Neural cell (in vitro differentiated cells): ENCODE measurements around the gene GDI2. TPM values are rescaled to one million over a fixed set of nuclear protein-coding genes. Genes with fewer than 3 reads are reported as not detected.

Experiments
- H2AFZ ChIP-seq: fragments of 200-600, 300-800 bp; sonication (generic), shearing (Covaris generic); 2 replicates; pipeline ENCODE4 v1.6.0; 2014; ENCODE audit warnings: low read depth, mild to moderate bottlenecking, antibody characterized with exemption, low read length, moderate library complexity
- H3F3A ChIP-seq: fragments of 200-600 bp; shearing (Covaris generic); 2 replicates; pipeline ENCODE4 v1.6.1; 2016; ENCODE audit warnings: mild to moderate bottlenecking, moderate library complexity, mixed read lengths, antibody characterized with exemption, low read length; ENCODE audit not compliant: insufficient read depth, poor library complexity, severe bottlenecking
- H3K27ac ChIP-seq: fragments of 200-600, 300-800 bp; sonication (generic), shearing (Covaris generic); 2 replicates; pipeline ENCODE4 v1.5.1; 2014; ENCODE audit warnings: mild to moderate bottlenecking, low read length, moderate library complexity
- H3K27me3 ChIP-seq: fragments of 300-800, 200-600 bp; sonication (generic), shearing (Covaris generic); 2 replicates; pipeline ENCODE4 v1.6.0; 2014; ENCODE audit warnings: mild to moderate bottlenecking, low read depth, low read length, moderate library complexity; ENCODE audit not compliant: insufficient read depth
- H3K36me3 ChIP-seq: fragments of 300-800, 200-600 bp; sonication (generic), shearing (Covaris generic); 2 replicates; pipeline ENCODE4 v1.5.1; 2014; ENCODE audit warnings: mild to moderate bottlenecking, antibody characterized with exemption, low read length, moderate library complexity; ENCODE audit not compliant: insufficient read depth
- H3K4me2 ChIP-seq: fragments of 300-800, 200-600 bp; sonication (generic), shearing (Covaris generic); 2 replicates; pipeline ENCODE4 v1.6.0; 2014; ENCODE audit warnings: mild to moderate bottlenecking, low read length
- H3K4me3 ChIP-seq: fragments of 300-800, 200-600 bp; sonication (generic), shearing (Covaris generic); 2 replicates; pipeline ENCODE4 v1.5.1; 2014; ENCODE audit warnings: mild to moderate bottlenecking, low read length, moderate library complexity
- H3K79me2 ChIP-seq: fragments of 200-600 bp; shearing (Covaris generic); replicated peaks from 2 replicates; pipeline ENCODE4 v1.6.0; 2014; ENCODE audit warnings: mild to moderate bottlenecking, low read length, moderate library complexity; ENCODE audit not compliant: insufficient read depth
- H3K9ac ChIP-seq: fragments of 300-800, 200-600 bp; sonication (generic), shearing (Covaris generic); 2 replicates; pipeline ENCODE4 v1.6.1; 2016; ENCODE audit warnings: mild to moderate bottlenecking, low read length, mixed read lengths
- H3K9me2 ChIP-seq: fragments of 200-600 bp; shearing (Covaris generic); 2 replicates; pipeline ENCODE4 v1.6.1; 2016; ENCODE audit warnings: mild to moderate bottlenecking, low read length, mixed read lengths; ENCODE audit not compliant: insufficient read depth
- H3K9me3 ChIP-seq: fragments of 200-600, 300-800 bp; sonication (generic), shearing (Covaris generic); 2 replicates; pipeline ENCODE4 v1.6.1; 2016; ENCODE audit warnings: mild to moderate bottlenecking, mixed run types, low read length, moderate library complexity, mixed read lengths
- H4K20me1 ChIP-seq: fragments of 200-600 bp; shearing (Covaris generic); 2 replicates; pipeline ENCODE4 v1.6.1; 2016; ENCODE audit warnings: mild to moderate bottlenecking, mixed run types; ENCODE audit not compliant: insufficient read depth
- CTCF ChIP-seq: fragments of 450-650 bp; IDR thresholded peaks from 2 replicates; pipeline ENCODE4 v1.5.1; 2014; ENCODE audit warnings: antibody characterized with exemption, mild to moderate bottlenecking, moderate library complexity; ENCODE audit not compliant: poor library complexity, severe bottlenecking
- EP300 ChIP-seq: fragments of 450-650 bp; conservative IDR thresholded peaks from 2 replicates; pipeline ENCODE4 v1.6.1; 2014; ENCODE audit warnings: antibody characterized with exemption, mild to moderate bottlenecking, moderate library complexity; ENCODE audit not compliant: poor library complexity, severe bottlenecking
- EZH2 ChIP-seq: fragments of 200-600, 300-800 bp; shearing (Covaris generic), sonication (generic); IDR thresholded peaks from 2 replicates; pipeline ENCODE4 v1.6.1; 2014; ENCODE audit warnings: antibody characterized with exemption, low read length, borderline replicate concordance, mild to moderate bottlenecking; ENCODE audit not compliant: insufficient read depth, poor library complexity, severe bottlenecking
- MXI1 ChIP-seq: fragments of 450-650 bp; conservative IDR thresholded peaks from 2 replicates; pipeline ENCODE4 v1.6.1; 2014; ENCODE audit warnings: antibody characterized with exemption, mild to moderate bottlenecking; ENCODE audit not compliant: poor library complexity, severe bottlenecking
- POLR2AphosphoS5 ChIP-seq: IDR thresholded peaks from 2 replicates; pipeline ENCODE4 v1.6.1; 2012
- RAD21 ChIP-seq: fragments of 450-650 bp; conservative IDR thresholded peaks from 2 replicates; pipeline ENCODE4 v1.6.1; 2014; ENCODE audit warnings: antibody characterized with exemption, mild to moderate bottlenecking, moderate library complexity
- SMC3 ChIP-seq: fragments of 450-650 bp; conservative IDR thresholded peaks from 2 replicates; pipeline ENCODE4 v1.6.1; 2014; ENCODE audit warnings: antibody characterized with exemption, mild to moderate bottlenecking, moderate library complexity; ENCODE audit not compliant: poor library complexity
- TAF1 ChIP-seq: IDR thresholded peaks from 2 replicates; pipeline ENCODE4 v1.6.1; 2012; ENCODE audit warnings: low read depth
- polyA plus RNA-seq: library from polyadenylated mRNA; depleted of rRNA; stranded (reverse); fragments of >200 nt; gene quantifications from 2 replicates; pipeline ENCODE4 v1.2.3, GENCODE V29; 2014
- TF ChIP-seq, protein P1 (sequence below): IDR thresholded peaks from 2 replicates; pipeline ENCODE4 v1.6.1; 2012; ENCODE audit warnings: borderline replicate concordance

Gene GDI2
- polyA plus RNA-seq, 1 donor from 2014 or later = 352 TPM

DNA sequence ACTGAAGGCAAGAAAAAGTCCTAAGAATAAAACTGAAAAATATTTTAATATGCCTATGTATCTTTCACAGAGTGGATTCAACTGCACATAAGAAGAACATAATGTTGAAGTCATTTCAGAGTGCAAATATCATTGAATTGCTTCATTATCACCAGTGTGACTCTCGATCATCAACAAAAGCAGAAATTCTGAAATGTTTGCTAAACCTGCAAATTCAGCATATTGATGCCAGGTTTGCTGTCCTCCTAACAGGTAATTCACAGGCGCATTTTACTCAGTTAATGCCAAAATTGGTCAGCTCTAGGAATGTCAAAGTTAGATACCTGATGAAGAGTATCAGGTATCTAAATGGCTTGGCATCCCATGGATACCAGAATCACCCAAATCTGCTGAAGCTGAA is 52.0 kb downstream of the GDI2 start:
- H3K79me2 ChIP-seq = no peaks in the 10 kb centered on the region
- no peak overlapping the region for H3K4me2 ChIP-seq
- no peaks in the 10 kb centered on the region for H3K9me2 ChIP-seq
- no peaks in the 10 kb centered on the region for H3K9me3 ChIP-seq
- no peaks in the 10 kb centered on the region for H3K27me3 ChIP-seq
- H3F3A ChIP-seq = no peaks in the 10 kb centered on the region
- no peaks in the 10 kb centered on the region for H4K20me1 ChIP-seq
- H3K4me3 ChIP-seq = no peak overlapping the region
- H3K9ac ChIP-seq = no peak overlapping the region
- no peak for TF ChIP-seq EP300
- TF ChIP-seq TAF1 = no peak
- TF ChIP-seq POLR2AphosphoS5 = no peak
- no peak for TF ChIP-seq SMC3
- TF ChIP-seq EZH2 = no peak
- no peak for TF ChIP-seq CTCF
- TF ChIP-seq, protein P1, sequence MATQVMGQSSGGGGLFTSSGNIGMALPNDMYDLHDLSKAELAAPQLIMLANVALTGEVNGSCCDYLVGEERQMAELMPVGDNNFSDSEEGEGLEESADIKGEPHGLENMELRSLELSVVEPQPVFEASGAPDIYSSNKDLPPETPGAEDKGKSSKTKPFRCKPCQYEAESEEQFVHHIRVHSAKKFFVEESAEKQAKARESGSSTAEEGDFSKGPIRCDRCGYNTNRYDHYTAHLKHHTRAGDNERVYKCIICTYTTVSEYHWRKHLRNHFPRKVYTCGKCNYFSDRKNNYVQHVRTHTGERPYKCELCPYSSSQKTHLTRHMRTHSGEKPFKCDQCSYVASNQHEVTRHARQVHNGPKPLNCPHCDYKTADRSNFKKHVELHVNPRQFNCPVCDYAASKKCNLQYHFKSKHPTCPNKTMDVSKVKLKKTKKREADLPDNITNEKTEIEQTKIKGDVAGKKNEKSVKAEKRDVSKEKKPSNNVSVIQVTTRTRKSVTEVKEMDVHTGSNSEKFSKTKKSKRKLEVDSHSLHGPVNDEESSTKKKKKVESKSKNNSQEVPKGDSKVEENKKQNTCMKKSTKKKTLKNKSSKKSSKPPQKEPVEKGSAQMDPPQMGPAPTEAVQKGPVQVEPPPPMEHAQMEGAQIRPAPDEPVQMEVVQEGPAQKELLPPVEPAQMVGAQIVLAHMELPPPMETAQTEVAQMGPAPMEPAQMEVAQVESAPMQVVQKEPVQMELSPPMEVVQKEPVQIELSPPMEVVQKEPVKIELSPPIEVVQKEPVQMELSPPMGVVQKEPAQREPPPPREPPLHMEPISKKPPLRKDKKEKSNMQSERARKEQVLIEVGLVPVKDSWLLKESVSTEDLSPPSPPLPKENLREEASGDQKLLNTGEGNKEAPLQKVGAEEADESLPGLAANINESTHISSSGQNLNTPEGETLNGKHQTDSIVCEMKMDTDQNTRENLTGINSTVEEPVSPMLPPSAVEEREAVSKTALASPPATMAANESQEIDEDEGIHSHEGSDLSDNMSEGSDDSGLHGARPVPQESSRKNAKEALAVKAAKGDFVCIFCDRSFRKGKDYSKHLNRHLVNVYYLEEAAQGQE = no peak
- no peak for TF ChIP-seq MXI1
- no peak overlapping the region for H3K27ac ChIP-seq
- H3K36me3 ChIP-seq = peaks cover 57% of the 10 kb centered on the region
- no peak overlapping the region for H2AFZ ChIP-seq

GRCh38 chr10:5760515-5760914 is 52.7 kb downstream of the GDI2 start:
- H3K4me2 ChIP-seq = no peak overlapping the region
- no peak overlapping the region for H3K9ac ChIP-seq
- no peak overlapping the region for H3K4me3 ChIP-seq
- H4K20me1 ChIP-seq = no peaks in the 10 kb centered on the region
- H3K79me2 ChIP-seq = no peaks in the 10 kb centered on the region
- no peaks in the 10 kb centered on the region for H3K9me3 ChIP-seq
- H3K27me3 ChIP-seq = no peaks in the 10 kb centered on the region
- no peak overlapping the region for H3K27ac ChIP-seq
- H3F3A ChIP-seq = no peaks in the 10 kb centered on the region
- H2AFZ ChIP-seq = no peak overlapping the region
- no peak for TF ChIP-seq TAF1
- no peak for TF ChIP-seq EP300
- no peak for TF ChIP-seq POLR2AphosphoS5
- TF ChIP-seq EZH2 = no peak
- no peak for TF ChIP-seq CTCF
- no peak for TF ChIP-seq SMC3
- no peak for TF ChIP-seq RAD21
- no peak for TF ChIP-seq MXI1
- TF ChIP-seq, protein P1 = no peak
- H3K9me2 ChIP-seq = no peaks in the 10 kb centered on the region
- peaks cover 52% of the 10 kb centered on the region for H3K36me3 ChIP-seq
